Kidney tubule cell (primary cell): ENCODE data around the gene TRIM15.
"Not testable (repeated sequence)": the region's sequence is repeated elsewhere in the genome, so short reads cannot be mapped to it uniquely, and the experiment has no call there.

Experiments
- DNase-seq: peaks from one replicate; pipeline ENCODE4 v3.0.0-alpha.2; 2018; ENCODE audit warnings: low spot score

TRIM15 gene

DNA sequence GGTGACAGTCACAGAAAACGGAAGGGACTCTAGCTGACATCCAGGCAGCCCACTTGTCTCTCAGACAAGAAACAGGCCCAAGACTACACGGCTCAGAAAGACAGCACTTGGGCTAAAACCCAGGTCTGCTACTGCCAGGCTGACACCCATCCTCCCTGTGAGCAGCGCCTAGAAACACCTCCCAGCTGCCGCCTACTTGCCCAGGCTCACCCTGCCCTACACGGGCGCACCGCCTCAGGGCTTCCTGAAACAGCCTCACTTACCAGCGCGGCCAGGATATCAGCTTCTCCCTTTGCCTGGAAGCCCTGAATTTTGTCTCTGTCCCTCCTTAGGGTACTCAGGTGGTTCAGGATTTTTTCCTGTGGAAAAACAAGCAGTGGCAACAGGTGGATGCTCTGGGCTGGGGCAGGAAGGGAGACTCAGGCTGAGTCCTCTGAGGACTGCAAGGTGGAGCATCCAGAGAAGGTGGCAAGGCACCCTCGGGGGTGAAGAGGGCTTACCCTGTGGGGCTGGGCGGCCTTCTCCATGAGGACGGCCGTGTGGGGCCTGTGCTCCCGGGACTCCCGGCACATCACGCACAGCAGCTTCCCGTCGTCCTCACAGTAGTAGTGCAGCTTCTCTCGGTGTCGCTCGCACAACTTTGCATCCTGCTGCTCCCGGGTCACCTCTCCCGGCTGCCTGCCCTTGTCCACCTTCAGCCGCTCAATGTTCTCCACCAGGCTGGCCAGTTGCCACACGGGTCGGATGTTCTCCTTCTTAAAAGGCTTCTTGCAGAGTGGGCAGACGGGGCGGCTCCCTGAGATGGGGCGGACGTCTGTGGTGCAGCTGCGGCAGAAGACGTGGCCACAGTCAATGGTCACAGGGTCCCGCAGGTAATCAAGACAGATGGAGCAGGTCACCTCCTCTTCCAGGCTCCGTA is 35.1 kb downstream of the TRIM15 start:
- DNase-seq = no peak

DNA sequence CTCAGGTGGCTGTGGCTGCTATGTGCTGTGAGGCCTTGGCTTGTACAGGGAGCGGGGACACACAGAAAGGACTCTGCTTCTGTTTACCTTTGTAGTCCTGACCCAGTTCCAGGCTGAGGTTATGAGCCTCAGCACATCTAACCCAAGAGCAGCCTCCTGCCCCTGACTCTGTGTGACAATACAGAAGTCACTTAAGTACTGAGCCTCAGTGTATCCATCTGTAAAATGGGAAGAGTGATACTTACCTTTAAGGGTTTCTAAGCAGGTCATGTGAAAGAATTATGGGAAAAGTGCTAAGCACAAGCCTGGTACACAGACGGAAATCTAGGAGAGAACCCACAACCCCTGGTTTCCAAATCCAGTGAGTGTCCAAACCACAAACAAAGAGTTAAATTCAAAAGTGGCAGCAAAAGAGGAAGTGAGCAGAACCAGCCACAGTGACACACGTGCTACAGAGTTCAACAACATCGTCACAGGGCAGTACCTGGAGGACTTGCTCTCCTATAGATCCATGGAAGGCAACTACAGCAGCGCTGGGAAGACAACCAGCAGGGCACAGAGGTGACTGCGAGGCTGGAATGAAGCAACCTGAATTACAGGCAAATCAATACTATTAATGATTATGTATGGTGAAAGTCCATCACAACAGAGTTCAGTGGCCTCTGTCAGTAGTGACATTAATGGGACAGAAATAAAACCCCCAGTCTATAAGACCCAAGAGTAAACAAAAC is 37.4 kb downstream of the TRIM15 start:
- no peak for DNase-seq

GRCh38 chr6:30202366-30202765 is 39.0 kb downstream of the TRIM15 start:
- DNase-seq = peak; percentile 65

DNA sequence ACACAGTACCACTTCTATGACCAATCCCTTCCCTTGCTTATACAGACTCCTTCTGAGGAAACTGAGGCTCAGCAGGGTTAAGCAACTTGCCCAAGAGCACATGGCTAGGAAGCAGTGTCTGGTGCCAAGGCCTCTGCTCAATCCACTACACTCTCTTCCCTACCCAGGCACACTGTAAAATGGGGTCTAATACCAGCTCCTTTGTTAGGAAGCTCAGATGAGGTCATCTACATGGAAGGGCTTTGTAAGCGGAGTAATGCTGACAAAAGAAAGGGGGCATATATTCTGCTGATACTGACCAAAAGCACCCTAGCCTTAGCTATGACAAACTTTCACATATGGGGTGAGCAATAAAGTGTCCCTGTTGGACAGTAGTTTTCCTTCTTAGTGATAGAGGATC is 40.8 kb downstream of the TRIM15 start:
- DNase-seq = no peak

DNA sequence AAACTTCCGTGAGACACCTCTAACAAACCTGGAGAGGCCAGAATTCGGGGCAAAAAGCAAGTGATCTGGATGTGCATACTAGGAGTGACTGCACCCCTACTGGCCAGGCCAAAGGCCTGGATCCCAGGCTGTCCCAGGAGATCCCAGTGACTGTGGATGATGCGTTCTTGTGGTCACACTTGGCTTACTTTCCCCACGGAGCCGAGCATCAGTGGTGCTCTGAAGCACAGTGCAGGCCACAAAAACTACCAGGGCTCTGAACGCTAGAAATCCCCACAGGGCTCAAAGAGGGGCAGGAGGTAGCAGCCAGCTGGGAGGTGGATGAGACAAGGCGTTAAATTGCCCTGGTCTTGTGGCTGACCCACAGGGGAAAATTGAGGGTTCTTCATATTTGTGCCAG is 42.8 kb downstream of the TRIM15 start:
- peak; percentile 70 for DNase-seq

- DNase-seq = peak; percentile 50
Observed at GRCh38 chr6:30206799-30207618, 43.7 kb downstream of the TRIM15 start.

- DNase-seq = peak; percentile 29
Observed at GRCh38 chr6:30207619-30208295, 44.4 kb downstream of the TRIM15 start.

DNA sequence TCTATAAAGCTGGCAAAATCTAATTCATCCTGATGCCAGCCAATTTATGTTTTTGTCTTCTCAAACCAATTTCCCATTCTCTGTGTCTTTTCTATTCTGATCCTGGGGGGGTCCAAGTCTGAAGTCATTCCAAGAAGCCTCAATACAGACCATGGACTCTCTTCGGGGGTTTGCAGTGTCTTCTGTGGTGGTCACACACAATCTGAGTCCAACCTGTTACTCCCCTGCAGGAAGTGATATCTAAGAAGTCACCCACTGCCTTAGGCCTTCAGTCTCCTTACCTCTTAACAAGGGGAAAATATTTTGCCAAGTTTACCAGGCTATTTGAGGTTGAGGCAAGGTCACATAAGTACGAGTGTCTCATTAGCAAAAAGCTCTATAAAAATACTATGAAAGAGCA is 48.0 kb downstream of the TRIM15 start:
- no peak for DNase-seq

DNA sequence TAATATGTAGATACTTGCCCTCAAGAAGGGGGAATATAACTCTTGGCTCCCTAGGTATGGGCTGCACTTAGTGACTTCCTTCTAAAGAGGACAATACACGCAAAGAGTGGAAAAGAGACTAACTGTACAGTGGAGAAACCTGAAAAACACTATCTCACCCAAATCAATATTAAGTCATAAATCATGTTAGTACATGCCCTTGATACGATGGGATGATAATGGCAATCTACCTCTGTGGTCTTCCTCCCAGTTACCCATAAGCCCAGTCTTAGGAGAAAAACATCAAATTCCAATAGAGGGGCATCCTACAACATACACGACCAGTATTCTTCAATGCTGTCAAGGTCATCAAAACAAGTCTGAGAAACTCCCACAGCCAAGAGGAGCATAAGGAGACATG is 48.6 kb downstream of the TRIM15 start:
- DNase-seq = no peak

DNA sequence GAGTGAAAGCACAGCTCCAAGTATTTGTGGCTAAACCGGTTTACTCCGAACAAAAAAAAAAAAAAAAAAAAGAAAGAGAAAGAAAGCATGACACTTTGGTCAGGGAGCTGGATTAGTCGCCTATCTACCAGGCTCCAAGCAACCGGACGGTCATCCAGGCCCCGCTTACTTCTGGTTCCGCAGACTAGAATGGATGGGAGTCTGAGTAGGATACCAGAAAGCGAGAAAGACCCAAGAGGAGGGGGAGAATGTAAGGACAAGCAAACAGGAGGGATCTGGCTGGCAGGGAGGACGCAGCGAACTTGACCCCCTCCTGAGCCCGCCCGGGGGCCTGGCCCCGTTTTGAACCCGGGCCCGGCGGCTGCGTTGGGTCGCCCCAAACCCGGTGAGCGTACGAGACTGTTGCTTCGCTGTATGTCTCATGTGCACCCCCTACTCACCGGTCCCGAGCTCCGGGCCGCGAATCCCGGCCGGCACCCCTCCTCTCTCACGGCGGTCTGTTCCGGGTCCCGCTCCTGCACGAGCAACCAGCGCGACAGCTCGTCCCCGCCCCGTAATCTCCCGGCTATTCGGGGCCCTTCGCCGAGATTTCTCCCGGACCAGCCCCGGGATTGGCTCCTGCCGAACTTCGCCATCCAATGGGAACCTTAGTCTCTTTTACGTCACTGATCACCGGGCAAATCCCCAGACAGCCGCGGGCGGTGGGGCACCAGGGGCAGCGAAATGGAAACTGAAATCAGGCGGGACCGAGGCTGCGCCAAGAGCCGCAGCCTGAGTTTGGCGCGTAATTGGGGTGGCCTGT is 49.7 kb downstream of the TRIM15 start, which contains the start of gene TRIM26:
Gene TRIM26, minus strand, starts transcription at position 542 of the 802 bp plus-strand sequence. CDS start 14,303 bp downstream, outside the sequence.
- DNase-seq = peak; percentile 97

DNA sequence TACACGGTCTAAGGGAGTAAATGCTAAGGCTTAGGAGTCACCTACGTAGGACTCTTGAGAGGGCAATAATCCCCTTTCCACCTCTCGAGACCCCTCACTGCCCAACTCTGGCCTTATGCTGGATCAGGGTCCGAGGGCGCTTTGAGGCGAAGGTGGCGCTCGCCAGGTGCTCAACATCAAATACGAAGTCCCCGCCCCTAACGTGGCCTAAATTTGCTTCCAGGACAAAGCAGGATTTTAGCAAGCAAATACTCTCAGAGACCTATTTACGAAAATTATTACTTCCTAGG is 50.3 kb downstream of the TRIM15 start:
- DNase-seq = no peak

- DNase-seq = peak; percentile 81
Observed at GRCh38 chr6:30213957-30214656, 50.8 kb downstream of the TRIM15 start.

GRCh38 chr6:30214657-30214982 is 51.3 kb downstream of the TRIM15 start:
- no peak for DNase-seq

DNA sequence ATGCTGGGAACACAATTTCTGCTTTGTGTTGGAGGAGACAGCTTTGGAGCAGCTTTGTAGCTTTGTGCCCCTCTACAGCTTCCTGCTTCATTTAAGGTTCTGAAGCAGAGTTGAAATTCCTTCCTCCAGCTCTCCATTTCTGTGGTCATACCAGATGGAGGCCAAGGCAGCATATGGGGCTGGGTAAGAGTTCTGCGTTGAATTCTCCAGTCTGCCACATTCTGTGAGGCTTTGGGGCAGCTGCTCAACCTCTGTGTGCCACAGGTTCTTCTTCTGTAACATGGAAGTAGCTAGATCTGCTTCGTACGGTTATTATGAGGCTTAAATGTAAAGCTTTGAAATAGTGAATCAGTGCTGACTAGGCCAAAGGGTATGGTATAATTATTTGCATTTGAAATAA is 52.8 kb downstream of the TRIM15 start:
- DNase-seq = no peak

- DNase-seq = peak; percentile 71
Observed at GRCh38 chr6:30219244-30219643, 55.9 kb downstream of the TRIM15 start.

- not testable (repeated sequence) for DNase-seq
Observed at GRCh38 chr6:30221395-30221794, 58.0 kb downstream of the TRIM15 start.

GRCh38 chr6:30221956-30222355 is 58.6 kb downstream of the TRIM15 start:
- DNase-seq = not testable (repeated sequence)
